ENCODE results near the gene LLCFC1.
"Not testable (repeated sequence)": the region's sequence is repeated elsewhere in the genome, so short reads cannot be mapped to it uniquely, and the experiment has no call there.

The LLCFC1 gene

DNA sequence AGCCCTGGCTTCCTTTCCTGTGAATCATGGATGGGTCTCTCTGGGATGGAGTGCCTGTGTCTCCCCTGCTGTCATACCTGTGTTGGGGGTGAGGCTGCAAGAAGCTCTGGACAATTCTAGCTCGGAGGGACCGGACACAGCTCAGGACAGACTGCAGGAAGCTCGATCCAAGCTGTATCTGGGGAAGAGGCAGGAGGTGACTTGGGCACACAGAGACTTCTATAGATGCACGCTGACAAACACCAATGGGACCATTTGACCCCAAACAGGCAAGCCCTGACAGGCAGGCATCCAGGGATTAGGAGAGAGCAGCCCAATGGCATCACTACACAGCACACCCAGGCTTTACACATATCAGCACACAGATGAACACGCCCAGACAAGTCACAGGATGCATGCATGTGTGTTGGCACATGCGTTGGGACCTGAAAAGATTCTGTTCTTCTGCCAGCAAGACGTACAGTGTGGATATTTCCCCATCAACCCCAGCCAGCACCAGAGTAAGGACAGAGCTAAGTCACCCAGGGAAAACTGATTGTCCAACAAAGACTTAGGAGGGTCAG, 4.5 kb downstream of the LLCFC1 start:
- DNase-seq: no peak

GRCh38 chr7:142945001-142945400, 5.7 kb downstream of the LLCFC1 start:
- no peak for DNase-seq

- no peak for DNase-seq
Measured at GRCh38 chr7:142948603-142949002, 9.3 kb downstream of the LLCFC1 start.

GRCh38 chr7:142950235-142950634, 11.0 kb downstream of the LLCFC1 start:
- no peak for DNase-seq

GRCh38 chr7:142954680-142955268, 15.5 kb downstream of the LLCFC1 start:
- no peak for DNase-seq

DNA sequence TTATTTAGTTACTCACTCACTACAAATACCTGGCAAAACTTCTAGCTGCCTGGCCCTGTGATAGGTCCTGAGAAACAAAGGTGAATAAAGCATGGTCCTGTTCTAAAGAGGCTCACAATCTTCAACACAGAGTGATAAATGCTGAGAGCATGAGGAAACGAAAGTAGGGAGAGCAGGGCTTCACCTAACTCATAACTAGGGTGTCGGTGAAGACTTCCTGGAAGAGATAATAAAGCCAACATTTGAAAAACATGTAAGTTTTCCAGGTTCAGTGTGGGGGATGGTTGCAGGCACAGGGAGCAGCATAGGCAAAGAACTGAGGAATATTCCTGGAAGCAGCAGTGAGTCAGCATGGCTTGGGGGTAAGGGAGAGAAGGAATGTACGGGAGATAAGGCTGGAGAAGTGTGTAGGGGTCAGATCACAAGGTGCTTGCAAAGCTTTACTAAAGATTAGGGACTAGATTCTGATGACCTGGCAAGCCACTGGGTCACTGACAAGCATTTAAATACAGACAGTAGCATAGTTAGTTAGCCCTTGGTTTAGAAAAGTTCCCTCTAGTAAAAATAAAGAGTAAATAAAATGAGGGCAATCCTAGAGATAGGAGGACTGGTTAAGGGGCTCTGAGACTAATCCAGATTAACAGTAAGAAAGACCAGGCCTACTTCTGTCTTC, 17.8 kb downstream of the LLCFC1 start:
- no peak for DNase-seq

DNA sequence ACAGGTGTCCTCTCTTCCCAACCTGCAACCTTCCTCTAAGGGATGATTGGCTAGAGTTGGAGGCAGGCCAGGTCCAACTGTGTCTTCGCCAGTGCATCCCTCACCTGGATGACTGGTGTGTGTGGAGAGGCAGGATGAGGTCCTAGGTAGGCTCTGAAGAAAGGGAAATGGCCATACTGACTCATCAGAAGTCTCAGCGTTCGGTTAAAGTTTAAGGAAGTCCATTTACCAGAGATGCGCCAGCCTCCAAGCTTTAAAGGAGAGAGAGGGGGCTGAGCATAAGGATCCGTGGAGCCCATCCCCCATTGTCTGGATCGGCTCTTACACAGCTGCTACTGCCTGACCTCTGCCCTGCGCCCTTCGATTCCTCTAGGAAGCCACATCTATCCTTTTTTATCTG, 18.4 kb downstream of the LLCFC1 start:
- no peak for DNase-seq

DNA sequence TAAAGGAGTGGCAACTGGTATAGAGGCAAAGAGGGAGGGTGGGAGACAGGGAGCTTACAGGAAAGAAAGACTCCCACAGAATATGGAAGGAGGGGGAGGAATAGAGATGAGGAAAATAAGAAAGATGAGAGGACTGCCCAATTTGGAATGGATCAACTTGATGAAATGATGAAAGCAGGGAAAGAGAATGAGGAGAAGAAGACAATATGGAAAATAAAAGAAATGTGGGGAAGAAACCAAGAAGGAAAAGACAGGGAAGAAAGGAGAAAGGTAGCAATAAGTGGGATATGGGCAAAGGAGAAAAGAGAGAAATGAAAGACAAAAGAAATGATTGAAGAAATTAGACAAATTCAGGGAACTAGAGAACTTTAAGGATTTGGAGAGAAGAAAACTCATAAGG, 19.9 kb downstream of the LLCFC1 start:
- DNase-seq: no peak

DNA sequence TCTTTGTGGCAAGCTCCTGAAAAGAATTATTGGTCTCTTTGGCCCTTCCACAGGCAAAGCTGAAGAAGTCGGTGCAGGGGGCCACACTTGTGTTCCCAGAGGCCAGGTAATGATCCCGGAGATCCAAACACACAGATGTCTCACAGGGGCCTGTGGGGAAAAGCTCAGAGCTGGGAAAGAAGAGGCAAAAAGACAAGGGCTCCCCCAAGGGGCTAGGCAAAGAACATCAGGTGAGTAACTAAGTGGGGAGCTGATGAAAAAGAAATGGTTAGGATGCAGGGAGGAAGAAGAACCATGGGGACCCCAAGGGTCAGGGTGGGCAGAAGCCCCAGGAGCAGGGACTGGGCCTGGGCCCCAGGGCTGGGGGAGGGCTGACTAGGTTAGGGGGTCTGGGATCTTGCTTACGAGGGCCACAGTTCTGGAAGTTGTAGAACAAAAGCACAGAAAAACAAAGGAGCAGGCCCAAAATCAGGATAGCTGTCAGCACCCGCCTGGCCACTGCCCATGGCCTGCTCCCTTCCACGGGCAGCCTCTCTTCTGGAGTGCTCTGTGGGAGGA, 21.8 kb downstream of the LLCFC1 start:
- no peak for DNase-seq

GRCh38 chr7:142961595-142961972, 22.3 kb downstream of the LLCFC1 start:
- DNase-seq: no peak

DNA sequence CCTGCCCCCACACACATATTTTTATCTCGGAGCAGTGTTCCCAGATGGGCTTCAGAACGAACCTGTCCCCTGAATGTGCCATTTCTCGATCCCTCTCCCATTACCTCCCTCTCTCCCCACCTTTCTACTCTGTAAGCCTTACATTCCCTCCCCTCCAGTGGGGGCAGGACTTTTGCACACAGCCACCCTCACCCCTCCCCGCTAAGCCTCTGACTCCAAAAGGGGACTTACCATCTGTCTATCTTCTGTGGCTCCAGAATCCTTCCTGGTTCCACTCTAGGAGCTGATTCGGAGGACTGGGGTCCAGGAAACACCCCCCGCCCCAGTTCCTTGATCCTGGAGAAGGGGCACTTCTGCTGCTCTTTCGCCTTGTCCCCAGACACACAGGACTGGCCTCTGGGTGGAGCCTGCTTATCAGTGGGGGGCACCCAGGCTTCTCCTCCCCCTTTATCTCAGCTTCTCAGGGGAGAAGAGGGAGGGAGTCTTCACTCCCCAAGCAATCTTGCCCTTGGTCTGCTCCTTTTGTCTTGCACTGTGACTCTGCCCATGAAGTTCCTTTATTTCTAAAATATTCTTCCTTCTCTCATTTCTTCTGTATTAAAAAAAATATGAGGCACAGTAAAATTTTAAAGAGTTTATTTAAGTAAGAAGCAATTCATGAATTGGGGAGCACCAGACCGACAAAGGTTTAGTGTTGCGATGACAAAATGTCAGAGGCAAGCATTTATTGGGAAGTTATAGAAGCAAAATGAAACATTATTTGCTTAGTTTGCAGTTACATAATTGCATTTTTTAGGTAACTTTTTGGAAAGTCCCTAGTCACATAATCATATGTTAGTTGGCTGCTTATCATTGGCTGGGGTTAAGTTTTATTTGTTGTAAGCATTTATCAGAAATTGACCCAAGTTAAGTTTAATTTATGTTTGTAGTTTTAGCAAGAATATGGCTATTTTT, 23.0 kb downstream of the LLCFC1 start, which contains the start of gene KEL:
Gene KEL, minus strand, starts transcription at position 391 of the 954 bp plus-strand sequence. Its CDS starts 157 bp downstream, at position 234.
- DNase-seq: no peak

DNA sequence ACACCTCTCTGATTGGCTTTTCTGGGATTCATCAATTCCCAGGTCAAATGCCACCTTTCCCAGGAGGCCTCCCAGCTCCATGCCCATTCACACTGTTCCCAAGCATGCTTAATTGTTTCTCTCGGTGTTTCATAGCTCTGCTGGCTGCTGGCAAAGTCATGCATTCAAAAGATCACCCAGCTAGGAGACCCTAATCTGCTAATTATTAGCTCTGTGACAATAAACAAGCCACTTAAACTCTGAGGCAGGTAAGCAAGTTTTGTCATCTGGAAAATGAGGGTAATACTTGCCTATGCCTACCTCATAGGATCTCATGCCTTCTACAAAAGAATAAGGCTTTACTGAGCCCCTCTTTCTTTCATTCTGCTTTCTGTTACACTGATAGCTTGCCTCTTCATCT, 23.7 kb downstream of the LLCFC1 start:
- no peak for DNase-seq

GRCh38 chr7:142963993-142964392, 24.7 kb downstream of the LLCFC1 start:
- DNase-seq: no peak

GRCh38 chr7:142964502-142965246, 25.4 kb downstream of the LLCFC1 start:
- no peak for DNase-seq

- DNase-seq: no peak
Measured at GRCh38 chr7:142968229-142968628, 28.9 kb downstream of the LLCFC1 start.

DNA sequence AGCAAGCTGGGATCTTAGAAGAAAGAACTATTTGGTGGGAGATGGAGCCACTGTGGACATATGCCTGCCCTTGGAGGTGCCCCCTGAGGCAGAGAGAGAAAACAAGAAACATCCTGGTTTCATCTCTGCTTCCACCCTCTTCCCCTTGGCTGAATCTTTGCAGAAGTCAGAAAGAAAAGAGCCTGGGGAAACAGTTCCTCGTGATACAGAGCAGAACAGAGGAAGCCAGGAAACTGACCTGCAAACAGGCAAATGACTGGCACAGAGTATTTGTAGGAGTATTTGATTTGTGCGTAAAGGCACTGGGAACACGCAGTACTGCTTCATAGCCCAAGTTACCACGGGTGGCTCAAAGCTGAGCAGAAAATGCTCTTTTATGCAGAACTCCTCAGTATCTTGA, 29.9 kb downstream of the LLCFC1 start:
- DNase-seq: no peak

- no peak for DNase-seq
Measured at GRCh38 chr7:142974626-142975025, 35.3 kb downstream of the LLCFC1 start.

DNA sequence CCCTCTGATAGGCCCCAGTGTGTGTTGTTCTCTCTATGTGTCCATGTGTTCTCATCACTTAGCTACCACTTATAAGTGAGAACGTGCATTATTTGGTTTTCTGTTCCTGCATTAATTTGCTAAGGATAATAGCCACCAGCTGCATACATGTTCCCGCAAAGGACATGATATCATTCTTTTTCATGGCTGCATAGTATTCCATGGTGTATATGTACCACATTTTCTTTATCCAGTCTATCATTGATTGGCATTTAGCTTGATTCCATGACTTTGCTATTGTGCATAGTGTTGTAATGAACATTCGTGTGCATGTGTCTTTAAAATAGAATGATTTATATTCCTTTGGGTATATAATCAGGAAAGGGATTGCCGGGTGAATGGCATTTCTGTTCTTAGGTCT, 39.1 kb downstream of the LLCFC1 start:
- not testable (repeated sequence) for DNase-seq

DNA sequence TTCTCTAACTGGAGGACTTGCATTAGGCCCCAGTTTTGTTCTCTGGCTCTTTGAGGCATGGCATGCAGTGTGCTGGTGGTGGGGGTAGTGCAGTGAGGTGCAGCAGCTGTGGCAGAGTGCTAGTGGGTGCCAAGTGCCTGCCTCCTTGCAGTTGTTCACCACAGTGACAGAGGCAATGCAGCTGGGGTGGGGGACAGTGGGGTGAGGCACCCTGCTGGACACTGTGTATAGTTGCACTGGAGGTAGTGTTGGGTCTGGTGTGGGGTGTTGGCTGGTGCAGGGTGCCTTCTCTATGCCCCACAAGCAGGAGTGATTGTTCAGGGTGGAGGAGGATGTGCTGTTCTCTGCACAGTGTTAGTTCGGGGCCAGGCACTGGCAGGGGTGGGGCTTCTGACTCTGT, 44.5 kb downstream of the LLCFC1 start:
- no peak for DNase-seq

- no peak for DNase-seq
Measured at GRCh38 chr7:142984297-142984696, 45.0 kb downstream of the LLCFC1 start.
